Activated naive CD8-positive, alpha-beta T cell (primary cell): Measurements from ENCODE around the gene KLHDC2.
"Not testable (repeated sequence)": the region's sequence is repeated elsewhere in the genome, so short reads cannot be mapped to it uniquely, and the experiment has no call there.

ENCODE experiments used
- H3K27ac Mint-ChIP-seq: one replicate; pipeline ENCODE4 v1.8.0; 2021; ENCODE audit warnings: mixed read lengths
- H3K27me3 Mint-ChIP-seq: one replicate; pipeline ENCODE4 v1.8.0; 2021; ENCODE audit warnings: mixed read lengths
- H3K36me3 Mint-ChIP-seq: one replicate; pipeline ENCODE4 v1.8.0; 2021; ENCODE audit warnings: mixed read lengths
- H3K4me1 Mint-ChIP-seq: one replicate; pipeline ENCODE4 v1.8.0; 2021; ENCODE audit warnings: low read depth, mixed read lengths
- H3K4me3 Mint-ChIP-seq: one replicate; pipeline ENCODE4 v1.8.0; 2021; ENCODE audit warnings: mild to moderate bottlenecking, mixed read lengths
- H3K9me3 Mint-ChIP-seq: one replicate; pipeline ENCODE4 v1.8.0; 2021; ENCODE audit warnings: low read depth, mixed read lengths

Gene KLHDC2

DNA sequence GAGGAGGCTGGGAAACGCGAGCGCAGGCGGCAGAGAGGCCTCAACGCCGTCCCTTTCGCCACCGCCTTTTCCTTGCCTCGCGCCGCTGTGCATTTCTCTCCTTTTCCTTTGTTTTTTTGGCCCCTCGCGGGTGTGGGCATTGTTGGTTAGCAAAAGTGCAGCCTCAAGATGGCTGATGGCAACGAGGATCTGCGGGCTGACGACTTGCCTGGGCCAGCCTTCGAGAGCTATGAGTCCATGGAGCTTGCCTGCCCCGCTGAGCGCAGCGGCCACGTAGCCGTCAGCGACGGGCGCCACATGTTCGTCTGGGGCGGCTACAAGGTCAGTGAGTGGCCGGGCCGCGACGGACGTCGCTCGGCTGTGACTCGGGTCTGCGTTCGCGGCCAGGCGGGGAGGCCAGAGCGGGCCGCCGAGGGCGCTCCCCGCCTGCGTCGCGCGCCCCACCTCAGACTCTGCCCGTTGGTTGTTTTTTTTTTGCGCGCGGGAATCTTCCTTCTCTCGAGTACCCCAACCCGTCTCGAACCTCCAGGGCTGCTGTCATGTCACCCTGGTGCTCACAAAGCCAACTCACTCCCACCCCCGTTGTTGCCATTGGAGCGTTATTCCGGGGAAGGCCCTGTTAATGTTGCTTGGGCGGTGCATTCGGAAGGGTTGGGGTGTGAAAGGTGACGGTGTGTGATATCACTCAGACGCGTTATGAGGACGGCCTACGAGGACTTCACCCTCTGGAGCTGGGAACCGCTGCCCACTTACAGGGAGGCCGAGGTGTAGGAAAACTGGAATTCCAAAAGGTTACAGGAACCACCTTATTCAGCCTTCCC, 558 bp downstream of the KLHDC2 start:
- Mint-ChIP-seq H3K27me3 (no peaks in the 10 kb centered on the region), H3K4me3 (peak overlapping the region; percentile 96), H3K27ac (peak overlapping the region; percentile 98), H3K9me3 (no peaks in the 10 kb centered on the region), H3K36me3 (no peaks in the 10 kb centered on the region), H3K4me1 (peaks cover 33% of the 10 kb centered on the region)

GRCh38 chr14:49769171-49769570, 1.2 kb downstream of the KLHDC2 start:
- H3K4me1 Mint-ChIP-seq, result peaks cover 33% of the 10 kb centered on the region

DNA sequence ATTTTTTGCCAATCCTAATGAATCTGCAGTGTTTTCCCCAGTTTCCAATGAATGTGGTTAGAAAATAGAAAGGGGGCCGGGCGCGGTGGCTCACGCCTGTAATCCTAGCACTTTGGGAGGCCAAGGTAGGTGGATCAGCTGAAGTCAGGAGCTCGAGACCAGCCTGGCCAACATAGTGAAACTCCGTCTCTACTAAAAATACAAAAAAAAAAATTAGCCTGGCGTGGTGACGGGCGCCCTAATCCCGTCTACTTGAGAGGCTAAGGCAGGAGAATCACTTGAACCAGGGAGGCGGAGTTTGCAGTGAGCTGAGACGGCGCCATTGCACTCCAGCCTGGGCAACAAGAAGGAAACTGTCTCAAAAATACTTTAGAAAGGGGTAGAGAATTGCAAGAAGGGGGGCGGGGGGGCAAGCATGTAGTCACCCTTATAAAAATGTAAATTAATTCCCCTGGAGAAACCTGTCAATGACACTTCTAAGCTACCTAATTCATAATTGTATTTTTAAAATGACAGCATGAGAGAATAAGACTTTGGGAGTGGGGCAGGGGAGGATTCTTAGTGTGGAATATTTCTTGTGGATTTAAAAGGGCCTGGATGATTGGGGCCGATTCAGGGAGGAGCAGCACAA, 1.7 kb downstream of the KLHDC2 start:
- no peaks in the 10 kb centered on the region for H3K36me3 Mint-ChIP-seq
- no peaks in the 10 kb centered on the region for H3K27me3 Mint-ChIP-seq
- peaks cover 33% of the 10 kb centered on the region for H3K4me1 Mint-ChIP-seq
- peak overlapping the region; percentile 96 for H3K4me3 Mint-ChIP-seq
- H3K9me3 Mint-ChIP-seq, result no peaks in the 10 kb centered on the region
- peak overlapping the region; percentile 98 for H3K27ac Mint-ChIP-seq

More at GRCh38 chr14:49769171-49769570, 1.2 kb downstream of the KLHDC2 start:
- Mint-ChIP-seq H3K36me3 (no peaks in the 10 kb centered on the region), H3K9me3 (no peaks in the 10 kb centered on the region), H3K27ac (peak overlapping the region; percentile 98), H3K27me3 (no peaks in the 10 kb centered on the region), H3K4me3 (peak overlapping the region; percentile 96)

- H3K4me3 Mint-ChIP-seq, result peak overlapping the region; percentile 23
- H3K4me1 Mint-ChIP-seq, result peaks cover 40% of the 10 kb centered on the region
- peaks cover 2% of the 10 kb centered on the region for H3K36me3 Mint-ChIP-seq
- H3K27ac Mint-ChIP-seq, result peak overlapping the region; percentile 70
- no peaks in the 10 kb centered on the region for H3K9me3 Mint-ChIP-seq
- H3K27me3 Mint-ChIP-seq, result no peaks in the 10 kb centered on the region
Observed at GRCh38 chr14:49770212-49770817, 2.4 kb downstream of the KLHDC2 start.

- Mint-ChIP-seq H3K27ac (peak overlapping the region; percentile 80), H3K4me1 (peaks cover 45% of the 10 kb centered on the region)
- not testable (repeated sequence) for H3K9me3 Mint-ChIP-seq, H3K27me3 Mint-ChIP-seq, H3K36me3 Mint-ChIP-seq, H3K4me3 Mint-ChIP-seq
Observed at GRCh38 chr14:49771691-49772090, 3.7 kb downstream of the KLHDC2 start.

DNA sequence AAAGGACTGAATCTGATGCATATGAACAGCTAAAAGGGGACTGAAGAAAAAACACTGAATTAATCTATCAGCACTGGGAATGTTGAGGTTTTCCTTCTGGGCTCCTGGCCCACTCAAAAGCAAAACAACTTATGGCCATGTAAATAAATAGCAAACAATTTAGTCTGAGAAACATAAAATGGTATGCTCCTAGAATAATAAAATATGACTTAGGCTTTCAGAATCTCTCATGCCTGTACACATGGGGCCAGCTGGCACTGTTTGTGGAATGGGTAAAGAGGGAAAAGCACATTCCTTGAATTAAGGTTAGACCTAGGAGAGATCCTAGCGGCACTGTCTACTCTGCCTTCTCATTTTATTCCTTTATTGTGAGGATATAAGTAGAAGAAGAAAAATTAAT, 6.2 kb downstream of the KLHDC2 start:
- H3K27me3 Mint-ChIP-seq, result no peaks in the 10 kb centered on the region
- no peak overlapping the region for H3K4me3 Mint-ChIP-seq
- H3K36me3 Mint-ChIP-seq, result peaks cover 2% of the 10 kb centered on the region
- peaks cover 33% of the 10 kb centered on the region for H3K4me1 Mint-ChIP-seq
- H3K9me3 Mint-ChIP-seq, result no peaks in the 10 kb centered on the region
- H3K27ac Mint-ChIP-seq, result no peak overlapping the region

DNA sequence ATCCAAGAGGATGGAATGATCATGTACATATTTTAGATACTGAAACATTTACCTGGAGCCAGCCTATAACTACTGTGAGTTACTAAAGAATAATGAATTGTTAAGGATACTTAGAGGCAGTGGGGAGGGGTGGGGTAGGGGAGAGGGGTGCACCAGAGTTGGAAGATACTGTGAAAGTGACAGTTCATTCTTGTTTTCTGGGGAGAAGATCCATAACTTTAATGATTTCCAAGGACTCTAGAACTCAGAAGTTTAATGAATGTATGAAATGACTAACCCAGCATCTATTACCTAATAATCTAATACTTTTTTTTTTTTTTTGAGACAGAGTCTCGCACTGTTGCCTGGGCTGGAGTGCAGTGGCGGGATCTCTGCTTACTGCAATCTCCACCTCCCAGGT, 10.5 kb downstream of the KLHDC2 start:
- Mint-ChIP-seq H3K36me3 (peaks cover 2% of the 10 kb centered on the region), H3K4me3 (no peak overlapping the region), H3K9me3 (no peaks in the 10 kb centered on the region)

GRCh38 chr14:49781040-49781439, 13.1 kb downstream of the KLHDC2 start:
- H3K4me1 Mint-ChIP-seq, H3K9me3 Mint-ChIP-seq, H3K4me3 Mint-ChIP-seq, H3K36me3 Mint-ChIP-seq, H3K27me3 Mint-ChIP-seq: not testable (repeated sequence)
- peak overlapping the region; percentile 28 for H3K27ac Mint-ChIP-seq

More for the DNA sequence above, 10.5 kb downstream of the KLHDC2 start:
- Mint-ChIP-seq H3K27me3 (no peaks in the 10 kb centered on the region), H3K4me1 (peaks cover 13% of the 10 kb centered on the region), H3K27ac (no peak overlapping the region)

DNA sequence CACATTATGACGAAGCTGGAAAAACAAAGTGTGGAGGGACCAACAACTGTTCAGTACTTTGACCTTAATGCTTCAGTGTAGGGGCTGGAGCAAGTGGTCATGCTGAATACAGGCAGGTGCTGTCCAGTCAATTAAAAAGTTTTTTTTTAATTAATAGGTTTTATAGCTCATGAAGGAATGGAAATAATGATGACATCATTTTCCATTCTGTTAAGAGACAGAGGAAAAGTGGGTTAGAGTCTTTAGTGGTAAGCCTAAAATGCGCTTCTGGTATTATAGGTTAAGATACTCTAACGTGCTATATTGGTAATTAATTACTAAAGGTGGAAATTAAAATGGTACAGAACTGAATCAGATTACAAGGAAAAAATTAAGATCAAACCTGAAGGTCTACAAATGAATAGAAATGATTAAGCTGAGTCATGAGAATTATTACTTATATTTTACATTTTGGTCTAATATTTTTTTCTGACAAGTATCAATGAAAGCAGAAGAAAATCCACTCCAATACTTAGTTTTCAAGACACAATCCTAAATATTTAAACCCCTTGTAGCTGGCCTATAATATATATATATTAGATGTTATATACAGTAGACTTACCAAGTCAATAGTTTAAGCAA, 15.6 kb downstream of the KLHDC2 start:
- no peaks in the 10 kb centered on the region for H3K27me3 Mint-ChIP-seq
- H3K4me3 Mint-ChIP-seq, result no peak overlapping the region
- peak overlapping the region; percentile 34 for H3K27ac Mint-ChIP-seq
- no peaks in the 10 kb centered on the region for H3K9me3 Mint-ChIP-seq
- H3K36me3 Mint-ChIP-seq, result peaks cover 2% of the 10 kb centered on the region
- peaks cover 1% of the 10 kb centered on the region for H3K4me1 Mint-ChIP-seq

GRCh38 chr14:49786315-49786714, 18.4 kb downstream of the KLHDC2 start:
- peaks cover 2% of the 10 kb centered on the region for H3K36me3 Mint-ChIP-seq
- no peaks in the 10 kb centered on the region for H3K9me3 Mint-ChIP-seq
- no peak overlapping the region for H3K4me3 Mint-ChIP-seq
- H3K27ac Mint-ChIP-seq, result peak overlapping the region; percentile 36
- H3K27me3 Mint-ChIP-seq, result no peaks in the 10 kb centered on the region
- H3K4me1 Mint-ChIP-seq, result peaks cover 5% of the 10 kb centered on the region

DNA sequence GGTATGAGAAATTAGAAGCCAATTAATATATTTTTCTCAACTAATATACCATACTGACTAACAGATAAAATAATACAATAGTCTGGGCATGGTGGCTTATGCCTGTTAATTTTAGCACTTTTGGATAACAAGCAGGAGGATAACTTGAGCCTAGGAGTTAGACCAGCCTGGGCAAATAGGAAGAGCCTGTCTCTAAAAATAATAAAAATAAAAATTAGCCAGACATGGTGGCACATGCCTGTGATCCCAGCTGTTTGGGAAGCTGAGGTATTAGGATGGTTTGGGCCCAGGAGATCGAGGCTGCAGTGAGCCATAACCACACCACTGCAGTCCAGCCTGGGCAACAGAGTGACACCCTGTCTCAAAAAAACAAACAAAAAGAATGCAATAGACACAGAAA, 24.7 kb downstream of the KLHDC2 start:
- H3K9me3 Mint-ChIP-seq, result no peaks in the 10 kb centered on the region
- H3K36me3 Mint-ChIP-seq, result peaks cover 2% of the 10 kb centered on the region
- no peaks in the 10 kb centered on the region for H3K27me3 Mint-ChIP-seq
- H3K4me1 Mint-ChIP-seq, result peaks cover 5% of the 10 kb centered on the region
- H3K27ac Mint-ChIP-seq, result no peak overlapping the region
- H3K4me3 Mint-ChIP-seq, result no peak overlapping the region

GRCh38 chr14:49796025-49796424, 28.1 kb downstream of the KLHDC2 start:
- Mint-ChIP-seq H3K27ac (peak overlapping the region; percentile 77), H3K36me3 (peaks cover 5% of the 10 kb centered on the region), H3K27me3 (no peaks in the 10 kb centered on the region), H3K4me1 (peaks cover 2% of the 10 kb centered on the region), H3K4me3 (no peak overlapping the region), H3K9me3 (no peaks in the 10 kb centered on the region)

DNA sequence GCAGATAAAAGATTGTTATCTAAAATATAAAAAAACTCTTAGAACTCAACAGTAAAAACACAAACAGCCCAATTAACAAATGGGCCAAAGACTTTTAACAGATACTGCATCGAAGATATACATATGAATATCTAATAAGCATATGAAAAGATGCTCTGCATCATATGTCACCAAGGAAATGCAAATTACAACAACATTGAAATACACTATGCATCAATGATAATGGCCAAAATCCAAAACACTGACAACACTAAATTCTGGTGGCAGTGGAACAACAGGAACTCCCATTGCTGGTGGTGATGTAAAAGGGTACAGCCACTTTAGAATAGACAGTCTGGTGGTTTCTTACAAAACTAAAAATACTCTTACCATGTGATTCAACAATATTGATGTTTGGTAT, 40.8 kb downstream of the KLHDC2 start:
- H3K36me3 Mint-ChIP-seq, result peaks cover 16% of the 10 kb centered on the region
- H3K27ac Mint-ChIP-seq, result peak overlapping the region; percentile 50
- no peak overlapping the region for H3K4me3 Mint-ChIP-seq
- no peaks in the 10 kb centered on the region for H3K27me3 Mint-ChIP-seq
- peaks cover 8% of the 10 kb centered on the region for H3K9me3 Mint-ChIP-seq
- H3K4me1 Mint-ChIP-seq, result peaks cover 8% of the 10 kb centered on the region

DNA sequence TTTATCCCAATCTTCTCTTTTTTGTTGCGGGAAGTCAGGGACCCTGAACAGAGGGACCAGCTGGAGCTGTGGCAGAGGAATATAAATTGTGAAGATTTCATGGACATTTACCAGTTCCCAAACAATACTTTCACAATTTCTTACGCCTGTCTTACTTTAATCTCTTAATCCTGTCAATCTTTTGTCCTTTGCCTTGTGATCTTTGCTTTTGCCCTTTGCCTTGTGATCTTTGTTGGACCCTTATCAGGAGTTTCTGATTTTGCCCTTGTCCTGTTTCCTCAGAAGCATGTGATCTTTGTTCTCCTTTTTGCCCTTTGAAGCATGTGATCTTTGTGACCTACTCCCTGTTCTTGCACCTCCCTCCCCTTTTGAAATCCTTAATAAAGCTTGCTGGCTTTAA, 48.2 kb downstream of the KLHDC2 start:
- H3K27ac Mint-ChIP-seq, H3K27me3 Mint-ChIP-seq: not testable (repeated sequence)

GRCh38 chr14:49816844-49817243, 48.9 kb downstream of the KLHDC2 start:
- Mint-ChIP-seq H3K9me3 (peaks cover 15% of the 10 kb centered on the region), H3K27me3 (no peaks in the 10 kb centered on the region), H3K36me3 (peaks cover 38% of the 10 kb centered on the region), H3K4me1 (no peaks in the 10 kb centered on the region), H3K27ac (peak overlapping the region; percentile 59), H3K4me3 (no peak overlapping the region)

More for the DNA sequence above, 48.2 kb downstream of the KLHDC2 start:
- H3K4me1 Mint-ChIP-seq, H3K4me3 Mint-ChIP-seq: not testable (repeated sequence)
- Mint-ChIP-seq H3K9me3 (peaks cover 16% of the 10 kb centered on the region), H3K36me3 (peaks cover 40% of the 10 kb centered on the region)
